ENCODE measurements around the gene ARHGAP18.

DNA sequence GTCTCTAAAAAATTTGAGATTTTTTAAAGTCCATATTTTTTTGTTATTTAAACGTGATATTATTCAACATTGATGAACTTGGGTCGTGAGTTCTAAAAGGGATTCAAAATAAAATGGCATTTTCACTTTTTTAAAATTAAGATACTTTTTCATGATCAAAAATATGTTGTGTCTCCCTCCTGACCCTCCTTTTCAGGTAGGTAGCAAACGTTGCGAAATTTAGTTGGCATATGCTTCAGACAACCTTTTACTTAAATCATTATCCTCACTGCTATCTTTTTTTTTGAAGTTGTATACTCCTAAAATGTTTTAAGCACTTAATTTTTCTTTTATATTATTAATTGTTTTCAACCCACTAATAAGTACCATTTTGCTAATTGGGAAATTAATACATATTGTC is 133.5 kb downstream of the ARHGAP18 start:
- no peak for TF ChIP-seq EZH2 (IDR thresholded peaks at IDR 0.05; ENCODE audit: borderline replicate concordance, low read length)
- TF ChIP-seq, protein P1, sequence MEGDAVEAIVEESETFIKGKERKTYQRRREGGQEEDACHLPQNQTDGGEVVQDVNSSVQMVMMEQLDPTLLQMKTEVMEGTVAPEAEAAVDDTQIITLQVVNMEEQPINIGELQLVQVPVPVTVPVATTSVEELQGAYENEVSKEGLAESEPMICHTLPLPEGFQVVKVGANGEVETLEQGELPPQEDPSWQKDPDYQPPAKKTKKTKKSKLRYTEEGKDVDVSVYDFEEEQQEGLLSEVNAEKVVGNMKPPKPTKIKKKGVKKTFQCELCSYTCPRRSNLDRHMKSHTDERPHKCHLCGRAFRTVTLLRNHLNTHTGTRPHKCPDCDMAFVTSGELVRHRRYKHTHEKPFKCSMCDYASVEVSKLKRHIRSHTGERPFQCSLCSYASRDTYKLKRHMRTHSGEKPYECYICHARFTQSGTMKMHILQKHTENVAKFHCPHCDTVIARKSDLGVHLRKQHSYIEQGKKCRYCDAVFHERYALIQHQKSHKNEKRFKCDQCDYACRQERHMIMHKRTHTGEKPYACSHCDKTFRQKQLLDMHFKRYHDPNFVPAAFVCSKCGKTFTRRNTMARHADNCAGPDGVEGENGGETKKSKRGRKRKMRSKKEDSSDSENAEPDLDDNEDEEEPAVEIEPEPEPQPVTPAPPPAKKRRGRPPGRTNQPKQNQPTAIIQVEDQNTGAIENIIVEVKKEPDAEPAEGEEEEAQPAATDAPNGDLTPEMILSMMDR (conservative IDR thresholded peaks at IDR 0.05 in 1 of 2, IDR thresholded peaks at IDR 0.05 in 1 of 2; ENCODE audit: extremely low read depth in 1 of 2, insufficient read depth in 1 of 2, low read depth in 1 of 2, low read length in 2 of 2), result no peak
